Panc1 (cell line): ENCODE measurements around the gene NSG2. TPM values are rescaled to one million over a fixed set of nuclear protein-coding genes. Genes with fewer than 3 reads are reported as not detected.

ENCODE experiments used
- ATAC-seq: fragments of 200-7000 bp; cut with Tn5 transposase; 2 replicates; pipeline ENCODE4 v1.9.1; 2020; ENCODE audit warnings: mild to moderate bottlenecking, moderate library complexity
- BruUV-seq: library from RNA; stranded (reverse); fragments of 400-500 nt; replicated peaks from 2 replicates; lab custom pipeline; 2021; lab: Mats Ljungman, UMichigan
- CTCF ChIA-PET: fragments of 300-600 bp; sonication (Branson Sonifier 250); formaldehyde crosslinking; loops from one replicate; lab custom pipeline; 2022; ENCODE audit warnings: antibody characterized with exemption; lab: Charles Lee
- POLR2A ChIA-PET: fragments of 300-600 bp; sonication (Branson Sonifier 250); formaldehyde crosslinking; loops from one replicate; lab custom pipeline; 2022; ENCODE audit warnings: antibody characterized with exemption; lab: Charles Lee
- DNase-seq: peaks from one replicate; pipeline ENCODE4 v3.0.0-alpha.2; 2010; ENCODE audit warnings: low read depth, low spot score
- H3K27ac ChIP-seq: 2 replicates; pipeline ENCODE4 v1.5.1; 2011; ENCODE audit warnings: mild to moderate bottlenecking, low read length, inconsistent platforms
- H3K27me3 ChIP-seq: fragments of 200-500 bp; sonication (Bioruptor generic); 2 replicates; pipeline ENCODE4 v1.6.0; 2014; ENCODE audit warnings: low read length, inconsistent platforms; ENCODE audit not compliant: control insufficient read depth, insufficient read depth
- H3K36me3 ChIP-seq: fragments of 200-500 bp; sonication (Bioruptor generic); 2 replicates; pipeline ENCODE4 v1.5.1; 2014; ENCODE audit warnings: inconsistent platforms, mild to moderate bottlenecking, low read length, moderate library complexity; ENCODE audit not compliant: control insufficient read depth, insufficient read depth
- H3K4me1 ChIP-seq: 2 replicates; pipeline ENCODE4 v1.5.1; 2011; ENCODE audit warnings: inconsistent platforms, mild to moderate bottlenecking, low read length, moderate library complexity; ENCODE audit not compliant: control insufficient read depth, insufficient read depth
- H3K4me3 ChIP-seq, 2 experiments: 2 replicates each; pipeline ENCODE4 v1.5.1; 2011 to 2012; ENCODE audit warnings: low read depth in 2 of 2, low read length in 2 of 2, mild to moderate bottlenecking in 2 of 2, inconsistent platforms in 1 of 2, moderate library complexity in 1 of 2
- H3K9me3 ChIP-seq: fragments of 200-500 bp; sonication (Bioruptor generic); 2 replicates; pipeline ENCODE4 v1.5.1; 2014; ENCODE audit warnings: low read depth, mild to moderate bottlenecking, inconsistent platforms, low read length, moderate library complexity; ENCODE audit not compliant: control insufficient read depth, insufficient read depth
- CTCF ChIP-seq: fragments of 450-650 bp; IDR thresholded peaks from 2 replicates; pipeline ENCODE4 v1.5.1; 2017; ENCODE audit warnings: mild to moderate bottlenecking
- POLR2AphosphoS5 ChIP-seq: IDR thresholded peaks from 2 replicates; pipeline ENCODE4 v1.6.1; 2012; ENCODE audit warnings: mild to moderate bottlenecking, low read depth, low read length, moderate library complexity
- REST ChIP-seq, 2 experiments: IDR thresholded peaks; 2 replicates each; pipeline ENCODE4 v1.6.1; 2011 to 2012; ENCODE audit warnings: low read depth in 2 of 2, control low read depth in 1 of 2, low read length in 1 of 2, mild to moderate bottlenecking in 1 of 2, moderate library complexity in 1 of 2; ENCODE audit not compliant: insufficient read depth in 1 of 2
- SIN3A ChIP-seq: IDR thresholded peaks from 2 replicates; pipeline ENCODE4 v1.6.1; 2012; ENCODE audit warnings: low read depth, mild to moderate bottlenecking, low read length, moderate library complexity, borderline replicate concordance; ENCODE audit not compliant: insufficient read depth
- TCF7L2 ChIP-seq: IDR thresholded peaks from 2 replicates; pipeline ENCODE4 v1.6.1; 2011; ENCODE audit warnings: mild to moderate bottlenecking, low read depth, low read length, inconsistent platforms
- in situ Hi-C: cut with HindIII; loops from 2 replicates; pipeline ENCODE4 v1.10.0; 2016; ENCODE audit warnings: low sequenced_read_pairs, low pct_unique_long_range_greater_than_20kb
- intact Hi-C: fragments of 100-400 bp; cut with micrococcal nuclease; formaldehyde crosslinking; loops from one replicate; pipeline ENCODE4 v1.10.0; 2022; ENCODE audit not compliant: unreplicated experiment
- total RNA-seq: library from RNA; stranded (reverse); gene quantifications from one replicate; pipeline ENCODE4 v1.2.1, GENCODE V29; 2021; ENCODE audit not compliant: unreplicated experiment

The NSG2 gene
- total RNA-seq, 1 experiment from 2014 or later: not detected

- in situ Hi-C loops: no loop called here
- Histone ChIP-seq H3K9me3 (no peaks in the 10 kb centered on the region), H3K27ac (no peak overlapping the region), H3K4me3 (no peak overlapping the region), H3K4me1 (no peaks in the 10 kb centered on the region), H3K27me3 (peaks cover 24% of the 10 kb centered on the region; the same call in 1 of the 2 replicates), H3K36me3 (no peaks in the 10 kb centered on the region)
- ChIA-PET POLR2A (no interaction called here), CTCF (no interaction called here)
- intact Hi-C loops: no loop called here
- no peak for DNase-seq
- no TSS peak for BruUV-seq
- no peak for ATAC-seq
- TF ChIP-seq TCF7L2 (no peak), SIN3A (no peak), CTCF (no peak), POLR2AphosphoS5 (no peak), REST (IDR thresholded peaks at IDR 0.05; ENCODE audit: insufficient read depth in 1 of 2, low read depth in 2 of 2, low read length in 1 of 2) (no peak)
Observed at GRCh38 chr5:174003795-174004194, 41.7 kb upstream of the NSG2 start.

GRCh38 chr5:174008922-174009321 lies 36.6 kb upstream of the NSG2 start:
- DNase-seq (no peak), ATAC-seq (no peak)
- Histone ChIP-seq H3K27ac (no peak overlapping the region), H3K36me3 (no peaks in the 10 kb centered on the region), H3K4me1 (no peaks in the 10 kb centered on the region), H3K27me3 (peaks cover 12% of the 10 kb centered on the region; the same call in 1 of the 2 replicates), H3K4me3 (no peak overlapping the region), H3K9me3 (no peaks in the 10 kb centered on the region)
- CTCF ChIA-PET: no interaction called here
- intact Hi-C loops: no loop called here
- POLR2A ChIA-PET: no interaction called here
- in situ Hi-C loops: no loop called here
- no peak for TF ChIP-seq SIN3A
- no peak for TF ChIP-seq TCF7L2
- no peak for TF ChIP-seq POLR2AphosphoS5
- no peak for TF ChIP-seq REST (IDR thresholded peaks at IDR 0.05; ENCODE audit: insufficient read depth in 1 of 2, low read depth in 2 of 2, low read length in 1 of 2)
- TF ChIP-seq CTCF: no peak
- no TSS peak for BruUV-seq
